HG02884 (cell line): ENCODE data around the gene FBXL3.

ENCODE experiments used
- ATAC-seq: cut with Tn5 transposase; IDR thresholded peaks from one replicate; pipeline ENCODE4 v1.9.1; 2021; ENCODE audit warnings: mild to moderate bottlenecking, moderate library complexity; ENCODE audit not compliant: unreplicated experiment

Gene FBXL3

DNA sequence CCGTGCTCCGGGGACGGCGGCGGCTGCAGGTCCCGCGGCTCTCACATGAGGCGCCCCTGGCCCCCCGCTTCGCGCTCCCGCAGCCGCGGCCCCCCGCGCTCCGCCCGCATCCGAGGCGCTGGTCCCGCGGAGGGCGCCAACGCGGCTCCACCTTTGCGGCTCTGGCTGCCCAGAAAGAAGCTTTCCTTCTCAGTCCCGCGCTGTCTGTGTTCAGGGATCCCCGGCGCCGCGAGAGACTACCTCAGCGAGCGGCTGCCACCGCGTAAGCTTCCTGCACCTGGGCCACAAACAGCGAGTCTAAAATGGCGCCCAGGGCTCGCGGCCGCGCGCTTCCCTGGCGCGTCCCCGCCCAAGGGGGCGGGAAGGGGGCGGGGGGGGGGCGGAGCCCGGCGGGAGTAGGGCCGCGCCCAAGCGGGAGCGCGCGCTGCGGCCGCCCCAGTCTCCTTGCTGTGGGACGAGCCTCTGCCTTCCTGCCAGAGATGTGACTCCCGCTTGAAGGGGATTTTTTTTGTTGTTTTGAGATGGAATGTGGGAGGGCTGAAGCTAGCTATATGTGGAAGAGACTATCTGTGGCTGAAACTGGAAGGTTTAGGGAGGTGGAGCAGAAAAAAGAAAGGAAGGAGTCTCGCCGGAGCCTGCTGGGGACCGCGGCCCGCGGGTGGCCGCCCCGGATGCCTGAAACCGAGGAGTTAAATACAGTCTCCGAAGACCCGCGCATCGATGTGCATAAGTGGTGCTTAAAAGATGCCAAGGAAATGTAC, at the start of gene FBXL3:
TSS of gene FBXL3 (minus strand) at position 299 of the 761 bp plus-strand sequence. CDS start 5,299 bp downstream, outside the sequence.
- ATAC-seq, result peak; percentile 56

GRCh38 chr13:77067519-77067918, 40.6 kb upstream of the FBXL3 start:
- ATAC-seq, result no peak

DNA sequence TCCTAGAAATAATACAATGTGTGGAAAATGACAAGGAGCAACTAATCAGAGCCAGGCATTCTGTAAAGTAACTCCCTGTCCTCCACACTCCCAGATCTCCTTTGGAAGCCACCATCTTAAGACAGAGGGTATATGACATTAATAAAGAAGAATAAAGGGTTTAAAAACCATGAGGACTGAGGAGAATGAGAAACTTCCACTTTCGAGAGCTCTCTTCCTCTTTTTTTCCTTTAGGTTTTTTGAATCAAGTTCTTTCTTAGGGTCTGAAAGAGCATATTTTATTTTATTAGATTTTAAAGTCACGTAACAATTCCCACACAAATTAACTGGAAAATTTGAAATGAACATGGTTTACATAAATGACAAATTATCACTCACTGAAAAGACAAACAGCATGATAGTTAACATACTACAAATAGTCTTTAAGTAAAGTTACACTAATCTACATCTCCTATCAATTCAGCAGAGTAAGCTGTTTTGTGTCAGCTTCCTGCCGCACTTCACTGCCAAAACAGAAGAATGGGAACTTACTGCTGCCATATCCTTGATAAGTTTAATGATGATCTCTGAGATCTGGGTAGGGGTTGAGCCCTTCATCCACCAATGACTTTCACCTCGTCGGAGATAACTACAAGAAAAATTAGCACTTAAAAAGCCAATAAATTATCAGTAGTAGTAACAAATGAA, 38.6 kb upstream of the FBXL3 start:
- ATAC-seq, result no peak

DNA sequence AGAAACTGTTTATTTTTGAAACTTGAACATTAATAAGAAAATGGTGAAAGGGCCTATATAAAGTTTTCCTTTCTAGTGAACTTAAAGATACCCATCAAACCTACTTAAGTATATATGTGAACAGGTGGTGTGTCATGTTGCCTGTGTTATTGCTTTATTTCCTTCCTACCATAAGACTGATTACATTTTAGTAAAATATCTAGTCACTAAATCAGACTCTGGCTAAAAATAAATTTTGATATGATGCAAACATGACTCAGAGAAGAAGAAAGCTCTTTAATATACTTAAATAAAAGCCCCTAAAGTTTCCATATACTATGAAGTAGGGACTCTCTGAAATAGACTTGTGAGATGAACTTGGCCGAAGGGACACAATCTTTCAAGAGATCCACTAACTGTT, 35.1 kb upstream of the FBXL3 start:
- no peak for ATAC-seq

DNA sequence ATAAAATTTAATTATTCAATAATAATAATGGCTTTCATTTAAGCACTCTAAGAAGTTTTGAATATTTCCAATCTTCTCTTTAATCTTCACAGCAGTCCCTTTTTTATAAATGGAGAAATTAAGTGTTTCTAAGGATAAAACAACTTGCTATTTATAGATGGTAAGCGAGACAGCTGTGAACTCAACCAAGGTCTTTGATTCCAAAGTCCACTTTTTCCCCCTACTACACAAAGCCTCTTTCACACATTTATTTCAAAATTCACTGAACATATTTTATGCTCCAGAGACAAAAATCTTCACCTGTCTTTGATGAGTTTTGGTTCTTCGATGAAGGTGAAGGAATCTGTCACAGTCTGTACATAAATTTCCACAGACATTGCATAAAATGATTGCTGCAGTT, 34.4 kb upstream of the FBXL3 start:
- no peak for ATAC-seq

DNA sequence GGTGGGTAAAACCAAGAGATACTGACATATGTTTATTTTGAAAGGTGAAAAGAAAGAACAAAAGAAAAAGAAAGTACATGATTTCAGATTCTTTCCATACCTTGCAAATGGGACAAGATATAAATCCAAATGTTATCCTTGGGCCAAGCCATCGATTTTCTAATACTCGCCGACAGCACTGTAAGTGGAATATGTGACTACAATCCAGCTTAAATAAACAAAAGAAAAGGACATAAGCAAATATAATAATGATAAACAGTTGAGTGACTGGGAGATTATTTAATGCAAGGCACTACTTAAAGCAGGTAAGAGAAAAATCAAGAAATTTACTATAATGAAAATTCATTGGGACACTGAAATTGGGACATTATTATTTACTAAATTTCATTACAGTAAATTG, 29.9 kb upstream of the FBXL3 start:
- ATAC-seq, result no peak

- ATAC-seq, result no peak
Measured at GRCh38 chr13:77056382-77056781, 29.4 kb upstream of the FBXL3 start.

DNA sequence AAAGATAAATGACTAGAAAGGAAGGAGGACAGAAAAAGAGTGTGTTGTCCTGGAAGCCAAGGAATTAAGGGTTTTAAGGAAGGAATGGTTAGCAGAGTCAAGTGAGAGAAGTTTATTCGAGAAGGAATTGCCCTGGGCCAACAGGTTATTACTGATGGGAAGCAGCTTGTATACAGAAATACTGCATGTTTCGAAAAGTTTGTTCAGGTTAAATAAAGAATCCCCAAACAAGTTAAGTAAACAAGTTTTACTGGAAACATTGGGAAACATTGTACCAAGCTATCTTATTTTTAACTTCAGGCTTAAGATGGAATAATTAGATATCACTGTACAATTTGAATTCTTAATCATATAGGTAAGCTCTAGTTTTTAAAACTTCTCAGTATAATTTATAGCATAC, 28.2 kb upstream of the FBXL3 start:
- no peak for ATAC-seq

DNA sequence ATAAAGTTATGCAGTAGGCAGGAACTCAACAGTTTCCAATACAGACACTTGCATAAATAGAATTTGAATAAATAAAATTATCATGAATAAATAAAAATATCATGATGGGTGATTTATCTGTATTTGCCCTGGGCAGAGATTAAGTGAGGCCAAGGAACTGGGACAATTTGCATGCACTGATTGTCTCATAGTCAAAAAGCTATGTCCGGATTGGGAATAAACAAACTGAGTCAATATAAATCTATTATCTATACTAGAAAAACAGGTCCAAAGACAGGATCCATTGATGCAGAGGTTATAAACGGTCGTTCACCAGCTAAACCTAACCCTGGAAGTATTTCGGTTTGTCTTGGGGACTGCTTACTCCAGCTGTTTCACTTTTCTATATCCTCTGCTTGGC, 26.2 kb upstream of the FBXL3 start:
- ATAC-seq, result no peak

GRCh38 chr13:77048681-77049080, 21.7 kb upstream of the FBXL3 start:
- ATAC-seq, result no peak

DNA sequence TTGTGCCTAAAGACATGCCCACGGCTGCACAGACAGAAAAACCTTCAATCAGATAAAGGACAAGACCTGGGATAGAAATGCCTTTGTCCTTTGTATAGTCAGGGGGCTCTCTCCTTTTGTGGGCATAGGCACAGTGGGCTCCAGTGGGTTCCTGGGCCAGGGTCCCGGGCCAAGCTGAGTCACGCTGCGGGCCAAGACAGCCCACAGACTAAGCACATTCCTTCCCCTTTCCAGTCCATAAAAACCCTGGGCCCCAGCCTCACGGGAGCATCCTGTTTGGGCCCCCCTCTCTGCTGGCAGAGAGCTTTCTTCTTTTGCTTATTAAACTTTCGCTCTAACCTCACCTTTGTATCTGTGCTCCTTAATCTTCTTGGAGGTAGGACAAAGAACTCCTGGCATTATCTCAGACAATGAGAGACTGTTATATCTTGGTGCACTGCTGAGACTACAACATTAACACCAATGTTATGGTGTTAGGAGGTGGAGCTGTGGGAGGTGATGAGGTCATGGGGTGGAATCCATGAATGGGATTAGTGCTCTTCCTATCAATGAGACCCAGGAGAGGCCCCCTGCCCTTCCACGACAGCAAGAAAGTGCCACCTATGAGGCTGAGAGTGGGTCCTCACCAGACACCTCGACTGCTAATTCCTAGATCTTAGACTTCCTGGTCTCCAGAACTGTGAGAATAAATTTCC, 20.8 kb upstream of the FBXL3 start:
- no peak for ATAC-seq

DNA sequence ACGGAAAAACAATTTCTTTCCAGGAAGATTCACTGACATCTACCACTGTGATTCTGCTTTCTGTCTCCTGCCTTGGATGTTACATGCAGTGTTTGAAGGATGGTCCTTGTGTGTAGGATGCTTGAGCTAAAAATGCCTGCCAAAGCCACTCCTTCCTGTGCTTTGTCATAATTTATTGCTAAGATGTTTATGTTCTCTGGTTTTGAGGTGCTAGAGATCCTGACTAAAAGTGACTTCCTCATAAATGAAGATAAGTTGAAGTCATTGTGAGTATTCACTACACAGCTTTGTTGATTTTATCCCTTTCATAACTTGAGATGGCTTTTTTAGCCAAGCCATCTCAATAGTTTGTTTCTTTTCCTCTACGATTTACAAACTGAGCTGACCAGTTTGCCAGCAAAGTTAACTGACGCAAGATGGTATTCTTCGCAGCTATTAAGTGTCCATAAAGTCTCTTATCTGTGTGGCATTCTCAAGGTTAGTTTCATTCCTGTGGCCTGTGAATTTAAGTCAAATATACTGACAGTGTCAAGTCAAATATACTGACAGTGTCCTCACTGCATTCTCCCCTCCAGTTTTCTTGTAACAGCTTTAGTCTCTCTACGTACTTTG, 15.7 kb upstream of the FBXL3 start:
- ATAC-seq, result no peak

- ATAC-seq, result no peak
Measured at GRCh38 chr13:77040835-77041234, 13.9 kb upstream of the FBXL3 start.

GRCh38 chr13:77040076-77040475, 13.1 kb upstream of the FBXL3 start:
- no peak for ATAC-seq

DNA sequence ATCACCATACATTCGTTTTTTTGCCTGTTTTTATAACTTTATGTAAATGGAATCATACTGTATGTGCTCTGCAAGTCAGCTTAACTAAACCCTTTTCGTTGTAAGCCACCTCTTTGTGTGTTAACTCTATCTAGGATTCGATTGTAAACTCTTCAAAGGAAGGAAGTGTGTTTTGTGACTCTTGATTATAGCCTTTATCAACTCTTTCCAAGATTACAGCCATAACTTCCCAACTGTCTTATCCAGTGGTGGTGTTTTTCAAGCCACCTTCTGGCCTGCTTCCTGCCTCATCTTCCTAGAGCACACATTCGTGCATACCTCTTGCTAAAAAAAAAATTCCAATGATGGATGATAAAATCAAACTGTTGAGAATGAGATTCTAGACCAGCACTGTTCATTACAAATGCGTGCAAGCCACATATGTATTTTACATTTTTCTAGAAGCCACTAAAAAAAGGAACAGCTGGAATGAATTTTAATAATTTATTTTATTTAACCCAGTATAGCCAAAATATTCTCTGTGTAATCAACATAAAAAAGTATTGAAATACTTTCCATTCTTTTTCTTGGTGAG, 12.0 kb upstream of the FBXL3 start:
- no peak for ATAC-seq

DNA sequence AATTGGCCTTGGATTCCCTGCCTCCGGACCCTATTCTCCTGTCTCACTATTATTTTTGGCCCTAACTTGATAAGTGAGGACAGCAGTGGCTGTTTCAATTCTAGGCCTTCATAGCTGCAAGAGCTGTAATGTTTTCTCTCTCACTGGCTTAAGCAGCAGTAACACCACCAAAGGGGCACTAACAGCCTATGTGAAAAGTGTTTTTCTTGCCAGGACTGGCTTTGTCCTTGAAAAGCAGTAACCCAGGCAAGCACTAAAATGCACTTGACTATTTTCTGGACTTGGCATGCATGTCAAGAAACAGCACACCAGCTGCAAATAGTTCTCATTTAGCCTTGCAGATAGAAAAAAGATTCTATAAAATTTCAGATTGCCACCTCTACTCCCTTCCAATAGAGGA, 9.3 kb upstream of the FBXL3 start:
- ATAC-seq, result no peak

GRCh38 chr13:77034881-77035280, 7.9 kb upstream of the FBXL3 start:
- no peak for ATAC-seq

- no peak for ATAC-seq
Measured at GRCh38 chr13:77033717-77034302, 6.9 kb upstream of the FBXL3 start.

DNA sequence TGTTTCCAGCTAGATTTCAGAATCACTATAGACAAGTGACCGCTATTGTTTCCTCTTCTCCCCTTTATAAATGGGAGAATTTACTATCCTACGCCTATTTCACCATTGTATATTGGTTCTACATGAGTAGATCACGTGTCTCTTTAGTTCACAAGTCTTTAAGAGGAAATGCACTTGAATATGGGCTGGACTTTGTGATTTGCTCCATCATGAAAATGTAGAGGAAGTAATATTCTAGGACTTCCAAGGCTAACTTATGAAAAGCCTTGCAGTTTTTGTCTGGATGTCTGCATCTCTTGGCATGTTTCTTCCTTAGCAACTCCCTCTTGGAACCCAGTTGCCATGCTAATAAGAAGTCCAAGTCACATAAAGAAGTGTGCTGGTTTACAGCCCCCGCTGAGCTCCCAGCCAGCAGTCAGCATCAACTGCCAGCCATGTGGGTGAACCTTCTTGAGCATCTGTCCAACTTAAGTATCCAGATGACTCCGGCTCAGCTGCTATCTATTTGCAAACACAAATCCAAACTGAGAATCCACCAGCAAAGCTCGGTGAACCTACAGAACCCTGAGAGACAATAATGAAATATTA, 4.8 kb upstream of the FBXL3 start:
- ATAC-seq, result no peak

GRCh38 chr13:77029436-77029835, 2.5 kb upstream of the FBXL3 start:
- no peak for ATAC-seq
